ENCODE results near the gene APRT. TPM values are rescaled to one million over a fixed set of nuclear protein-coding genes. Genes with fewer than 3 reads are reported as not detected.

Gene APRT
- total RNA-seq, 1 donor from 2014 or later = 54.4 TPM

DNA sequence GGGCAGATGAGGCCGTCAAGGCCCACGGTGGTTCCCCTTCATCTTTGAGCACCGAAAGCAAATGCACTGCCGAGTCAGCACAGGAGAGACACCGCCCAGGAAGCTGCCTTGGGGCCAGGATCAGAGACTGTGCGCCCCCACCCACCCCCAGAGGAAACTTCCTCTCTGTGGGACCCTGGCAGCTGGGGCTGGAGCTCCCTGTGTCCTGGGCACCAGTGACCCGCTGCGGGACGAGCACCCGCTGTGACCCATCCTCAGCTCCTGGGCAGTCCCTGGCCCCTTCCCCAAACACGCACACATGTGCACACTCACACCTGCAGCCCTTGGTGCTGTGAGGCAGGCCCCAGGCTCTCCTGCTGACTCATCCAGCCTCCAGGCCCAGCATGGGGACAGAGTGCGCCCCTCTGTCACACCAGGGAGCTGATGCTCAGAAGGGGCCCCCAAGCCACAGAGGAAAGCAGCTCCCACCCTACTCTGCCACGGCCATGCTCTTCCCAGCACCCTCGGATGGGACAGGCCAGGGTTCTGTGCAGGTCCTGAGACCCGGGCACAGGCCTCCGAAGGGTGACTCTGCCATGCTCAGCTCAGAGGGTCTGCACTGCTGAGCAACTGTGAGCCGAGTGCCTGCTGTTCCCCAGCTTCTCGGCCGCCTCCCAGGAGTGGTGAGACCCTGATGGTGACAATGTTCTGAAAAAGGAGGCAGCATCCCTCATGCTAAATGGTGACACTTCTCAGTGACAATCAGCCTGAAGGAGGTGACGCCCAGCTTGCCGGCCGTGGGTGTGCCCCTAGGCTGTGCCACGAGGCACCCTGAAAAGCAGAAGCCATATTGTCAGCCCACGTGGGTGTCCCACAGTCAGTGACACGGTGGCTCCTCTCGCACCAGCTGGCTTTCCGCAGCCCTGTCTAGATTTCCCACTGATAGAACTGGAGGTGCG is 30.3 kb downstream of the APRT start:
- no peaks in the 10 kb centered on the region for H3K36me3 Mint-ChIP-seq (ENCODE audit: unreplicated experiment)
- peaks cover 8% of the 10 kb centered on the region for H3K27me3 Mint-ChIP-seq (ENCODE audit: unreplicated experiment)
- peaks cover 19% of the 10 kb centered on the region for H3K4me1 Mint-ChIP-seq (ENCODE audit: low read depth, unreplicated experiment)
- peak; percentile 13 for DNase-seq
- H3K27ac Mint-ChIP-seq (ENCODE audit: unreplicated experiment) = no peak overlapping the region
- H3K4me3 Mint-ChIP-seq (ENCODE audit: unreplicated experiment) = no peak overlapping the region
- peaks cover 2% of the 10 kb centered on the region for H3K9me3 Mint-ChIP-seq (ENCODE audit: unreplicated experiment)
- TF ChIP-seq, protein P1, sequence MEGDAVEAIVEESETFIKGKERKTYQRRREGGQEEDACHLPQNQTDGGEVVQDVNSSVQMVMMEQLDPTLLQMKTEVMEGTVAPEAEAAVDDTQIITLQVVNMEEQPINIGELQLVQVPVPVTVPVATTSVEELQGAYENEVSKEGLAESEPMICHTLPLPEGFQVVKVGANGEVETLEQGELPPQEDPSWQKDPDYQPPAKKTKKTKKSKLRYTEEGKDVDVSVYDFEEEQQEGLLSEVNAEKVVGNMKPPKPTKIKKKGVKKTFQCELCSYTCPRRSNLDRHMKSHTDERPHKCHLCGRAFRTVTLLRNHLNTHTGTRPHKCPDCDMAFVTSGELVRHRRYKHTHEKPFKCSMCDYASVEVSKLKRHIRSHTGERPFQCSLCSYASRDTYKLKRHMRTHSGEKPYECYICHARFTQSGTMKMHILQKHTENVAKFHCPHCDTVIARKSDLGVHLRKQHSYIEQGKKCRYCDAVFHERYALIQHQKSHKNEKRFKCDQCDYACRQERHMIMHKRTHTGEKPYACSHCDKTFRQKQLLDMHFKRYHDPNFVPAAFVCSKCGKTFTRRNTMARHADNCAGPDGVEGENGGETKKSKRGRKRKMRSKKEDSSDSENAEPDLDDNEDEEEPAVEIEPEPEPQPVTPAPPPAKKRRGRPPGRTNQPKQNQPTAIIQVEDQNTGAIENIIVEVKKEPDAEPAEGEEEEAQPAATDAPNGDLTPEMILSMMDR (IDR thresholded peaks at IDR 0.05; ENCODE audit: partially characterized antibody, unreplicated experiment) = no peak

GRCh38 chr16:88780142-88781062 is 31.3 kb downstream of the APRT start:
- TF ChIP-seq, protein P1 (IDR thresholded peaks at IDR 0.05; ENCODE audit: partially characterized antibody, unreplicated experiment) = no peak
- Mint-ChIP-seq H3K4me1 (ENCODE audit: low read depth, unreplicated experiment) (peaks cover 19% of the 10 kb centered on the region), H3K36me3 (ENCODE audit: unreplicated experiment) (no peaks in the 10 kb centered on the region), H3K9me3 (ENCODE audit: unreplicated experiment) (peaks cover 2% of the 10 kb centered on the region), H3K4me3 (ENCODE audit: unreplicated experiment) (no peak overlapping the region), H3K27ac (ENCODE audit: unreplicated experiment) (no peak overlapping the region), H3K27me3 (ENCODE audit: unreplicated experiment) (peaks cover 8% of the 10 kb centered on the region)
- peak; percentile 16 for DNase-seq

DNA sequence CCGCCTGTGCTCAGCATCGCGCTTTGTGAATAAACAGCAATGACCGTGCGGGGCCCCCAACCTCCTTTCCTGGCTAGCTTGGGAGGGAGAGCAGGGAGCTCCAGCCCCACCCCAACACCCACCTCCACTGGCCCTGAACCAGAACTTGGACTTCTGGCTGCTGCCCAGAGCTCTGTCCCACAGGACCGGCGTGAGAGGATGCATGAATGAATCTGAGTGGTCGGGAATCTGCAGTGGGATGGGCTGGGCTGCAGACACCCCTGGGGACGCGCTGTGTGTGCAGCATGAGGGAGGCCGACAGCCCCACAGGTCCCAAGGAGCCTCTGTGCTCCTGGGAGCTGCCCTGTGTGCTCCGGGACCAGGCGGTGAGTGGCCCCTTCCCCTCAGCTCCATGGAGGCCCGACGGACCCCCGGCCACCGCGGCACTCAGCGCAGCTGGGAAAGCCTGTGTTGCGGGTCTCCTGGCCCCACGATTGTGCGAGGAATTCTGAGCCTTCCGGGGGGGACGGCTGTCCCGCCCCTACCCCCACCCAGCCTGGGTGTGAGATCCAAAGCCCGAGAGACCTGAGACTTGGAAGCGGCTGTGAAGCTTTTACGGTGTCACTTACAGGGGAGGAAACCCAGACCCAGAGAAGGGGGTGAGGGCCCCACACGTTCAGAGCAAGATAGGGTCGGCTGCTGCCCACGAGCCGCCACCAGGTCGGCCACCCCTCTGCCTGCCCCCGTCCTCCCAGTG is 32.2 kb downstream of the APRT start:
- H3K27me3 Mint-ChIP-seq (ENCODE audit: unreplicated experiment) = peaks cover 8% of the 10 kb centered on the region
- peaks cover 2% of the 10 kb centered on the region for H3K9me3 Mint-ChIP-seq (ENCODE audit: unreplicated experiment)
- H3K4me1 Mint-ChIP-seq (ENCODE audit: low read depth, unreplicated experiment) = peaks cover 19% of the 10 kb centered on the region
- H3K4me3 Mint-ChIP-seq (ENCODE audit: unreplicated experiment) = no peak overlapping the region
- peak; percentile 50 for DNase-seq
- TF ChIP-seq, protein P1 (IDR thresholded peaks at IDR 0.05; ENCODE audit: partially characterized antibody, unreplicated experiment) = no peak
- H3K36me3 Mint-ChIP-seq (ENCODE audit: unreplicated experiment) = no peaks in the 10 kb centered on the region
- H3K27ac Mint-ChIP-seq (ENCODE audit: unreplicated experiment) = no peak overlapping the region

- H3K36me3 Mint-ChIP-seq (ENCODE audit: unreplicated experiment) = no peaks in the 10 kb centered on the region
- H3K27me3 Mint-ChIP-seq (ENCODE audit: unreplicated experiment) = peaks cover 13% of the 10 kb centered on the region
- H3K9me3 Mint-ChIP-seq (ENCODE audit: unreplicated experiment) = peaks cover 2% of the 10 kb centered on the region
- DNase-seq = no peak
- H3K27ac Mint-ChIP-seq (ENCODE audit: unreplicated experiment) = no peak overlapping the region
- H3K4me1 Mint-ChIP-seq (ENCODE audit: low read depth, unreplicated experiment) = peaks cover 19% of the 10 kb centered on the region
- no peak overlapping the region for H3K4me3 Mint-ChIP-seq (ENCODE audit: unreplicated experiment)
- TF ChIP-seq, protein P1 (IDR thresholded peaks at IDR 0.05; ENCODE audit: partially characterized antibody, unreplicated experiment) = no peak
Observed at GRCh38 chr16:88778541-88779065, 33.1 kb downstream of the APRT start.

Measured in glutamatergic neuron (in vitro differentiated cells).